ENCODE measurements around the gene MT3. TPM values are rescaled to one million over a fixed set of nuclear protein-coding genes. Genes with fewer than 3 reads are reported as not detected.

MT3 gene
- total and polyA plus RNA-seq, 5 donors from 2014 or later: 1.2 TPM; not detected in 4

DNA sequence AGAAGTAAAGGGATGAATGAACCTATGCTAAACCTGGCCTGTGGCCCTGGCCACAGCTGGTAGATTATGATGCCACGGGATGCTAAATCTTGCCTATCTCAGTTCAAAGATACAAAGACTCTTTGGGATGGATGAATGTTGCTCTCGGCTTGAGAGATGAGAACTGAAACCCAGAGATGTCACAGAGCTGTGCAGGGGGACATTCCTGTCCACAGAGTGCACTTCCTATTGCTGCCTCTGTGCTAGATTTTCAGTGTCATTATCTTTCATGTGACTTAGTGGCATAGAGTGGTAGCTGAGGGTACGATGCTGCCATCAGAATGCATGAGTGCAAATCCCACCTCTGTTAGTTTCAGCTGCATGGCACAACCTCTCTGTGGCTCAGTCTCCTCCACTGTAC lies 40.8 kb downstream of the MT3 start:
- H3K27me3 ChIP-seq (ENCODE audit: control insufficient read depth, insufficient read depth, low read length): peaks cover 15% of the 10 kb centered on the region
- ATAC-seq (ENCODE audit: low read depth in 2 of 2): no peak
- peaks cover 28% of the 10 kb centered on the region for H3K4me1 ChIP-seq (ENCODE audit: control insufficient read depth, insufficient read depth, low read length, poor library complexity, severe bottlenecking)
- H3K27me3 Mint-ChIP-seq: peaks cover 50% of the 10 kb centered on the region
- H3K27ac Mint-ChIP-seq: no peak overlapping the region
- no peaks in the 10 kb centered on the region for H3K36me3 ChIP-seq (ENCODE audit: control insufficient read depth, insufficient read depth, low read length)
- H3K36me3 Mint-ChIP-seq: no peaks in the 10 kb centered on the region
- no peak overlapping the region for H3K4me3 ChIP-seq (ENCODE audit: low read depth, low read length)
- peaks cover 0 to 1% (median 0%) of the 10 kb centered on the region in 7 donors for H3K9me3 Mint-ChIP-seq
- peaks cover 0 to 34% (median 21%) of the 10 kb centered on the region in 4 donors for H3K4me1 Mint-ChIP-seq
- no peak overlapping the region for H3K27ac ChIP-seq (ENCODE audit: insufficient read depth, low read length, poor library complexity, severe bottlenecking)
- DNase-seq: no peak
- no peaks in the 10 kb centered on the region for H3K9me3 ChIP-seq (ENCODE audit: control insufficient read depth in 2 of 2, low read length in 2 of 2)
- H3K4me3 Mint-ChIP-seq: peak overlapping the region in 2 of 4 donors; percentile 6 to 63

DNA sequence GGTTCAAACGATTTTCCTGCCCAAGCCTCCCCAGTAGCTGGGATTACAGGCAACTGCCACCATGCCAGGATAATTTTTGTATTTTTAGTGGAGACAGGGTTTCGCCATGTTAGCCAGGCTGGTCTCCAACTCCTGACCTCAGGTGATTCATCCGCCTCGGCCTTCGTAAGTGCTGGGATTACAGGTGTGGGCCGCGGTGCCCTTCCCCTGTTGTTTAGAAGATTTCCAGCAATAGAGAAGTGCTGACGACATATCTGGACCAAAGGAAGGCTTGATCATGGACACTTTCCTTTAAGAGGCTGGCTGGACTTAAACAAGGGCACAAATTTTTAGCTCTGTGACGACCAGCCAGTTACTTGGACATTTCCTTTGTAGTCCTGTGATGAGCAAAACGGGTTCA lies 41.9 kb downstream of the MT3 start:
- H3K27ac ChIP-seq (ENCODE audit: insufficient read depth, low read length, poor library complexity, severe bottlenecking): no peak overlapping the region
- ATAC-seq (ENCODE audit: low read depth in 2 of 2) (no peak), DNase-seq (no peak)
- H3K36me3 ChIP-seq (ENCODE audit: control insufficient read depth, insufficient read depth, low read length): no peaks in the 10 kb centered on the region
- H3K36me3 Mint-ChIP-seq: no peaks in the 10 kb centered on the region
- peak overlapping the region in 1 of 4 donors; percentile 53 for H3K4me3 Mint-ChIP-seq
- H3K27ac Mint-ChIP-seq: no peak overlapping the region
- H3K27me3 ChIP-seq (ENCODE audit: control insufficient read depth, insufficient read depth, low read length): peaks cover 17% of the 10 kb centered on the region
- H3K4me1 Mint-ChIP-seq: peaks cover 0 to 33% (median 20%) of the 10 kb centered on the region in 4 donors
- no peaks in the 10 kb centered on the region for H3K9me3 ChIP-seq (ENCODE audit: control insufficient read depth in 2 of 2, low read length in 2 of 2)
- H3K4me1 ChIP-seq (ENCODE audit: control insufficient read depth, insufficient read depth, low read length, poor library complexity, severe bottlenecking): peaks cover 26% of the 10 kb centered on the region
- H3K27me3 Mint-ChIP-seq: peaks cover 58% of the 10 kb centered on the region
- H3K9me3 Mint-ChIP-seq: peaks cover 0 to 1% (median 0%) of the 10 kb centered on the region in 7 donors
- H3K4me3 ChIP-seq (ENCODE audit: low read depth, low read length): no peak overlapping the region

DNA sequence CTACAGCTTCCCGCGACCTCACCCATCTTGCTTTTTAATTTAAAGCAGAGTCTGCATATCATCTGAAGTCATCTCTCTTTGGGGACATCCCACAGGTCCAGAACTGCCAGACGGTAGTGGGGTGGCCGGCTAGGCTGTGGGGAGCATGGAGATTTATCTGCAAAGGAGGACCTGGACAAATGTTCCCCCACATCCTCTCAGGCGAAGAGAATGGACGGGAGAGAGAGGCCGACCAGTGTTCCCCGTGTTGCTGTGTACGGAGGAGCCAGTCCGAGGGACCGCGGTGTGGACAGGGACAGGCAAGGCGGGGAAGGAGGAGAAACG lies 42.5 kb downstream of the MT3 start:
- peaks cover 64% of the 10 kb centered on the region for H3K27me3 Mint-ChIP-seq
- DNase-seq: no peak
- H3K36me3 ChIP-seq (ENCODE audit: control insufficient read depth, insufficient read depth, low read length): no peaks in the 10 kb centered on the region
- H3K36me3 Mint-ChIP-seq: no peaks in the 10 kb centered on the region
- H3K27ac Mint-ChIP-seq: peak overlapping the region in 2 of 3 donors; percentile 49 to 69
- H3K4me1 Mint-ChIP-seq: peaks cover 0 to 33% (median 18%) of the 10 kb centered on the region in 4 donors
- peak overlapping the region in 3 of 4 donors; percentile 36 to 86 (median 53) for H3K4me3 Mint-ChIP-seq
- no peak overlapping the region for H3K4me3 ChIP-seq (ENCODE audit: low read depth, low read length)
- H3K4me1 ChIP-seq (ENCODE audit: control insufficient read depth, insufficient read depth, low read length, poor library complexity, severe bottlenecking): peaks cover 20% of the 10 kb centered on the region
- peaks cover 21% of the 10 kb centered on the region for H3K27me3 ChIP-seq (ENCODE audit: control insufficient read depth, insufficient read depth, low read length)
- no peaks in the 10 kb centered on the region for H3K9me3 ChIP-seq (ENCODE audit: control insufficient read depth in 2 of 2, low read length in 2 of 2)
- H3K27ac ChIP-seq (ENCODE audit: insufficient read depth, low read length, poor library complexity, severe bottlenecking): no peak overlapping the region
- ATAC-seq (ENCODE audit: low read depth in 2 of 2): no peak
- peaks cover 0 to 1% (median 0%) of the 10 kb centered on the region in 7 donors for H3K9me3 Mint-ChIP-seq

DNA sequence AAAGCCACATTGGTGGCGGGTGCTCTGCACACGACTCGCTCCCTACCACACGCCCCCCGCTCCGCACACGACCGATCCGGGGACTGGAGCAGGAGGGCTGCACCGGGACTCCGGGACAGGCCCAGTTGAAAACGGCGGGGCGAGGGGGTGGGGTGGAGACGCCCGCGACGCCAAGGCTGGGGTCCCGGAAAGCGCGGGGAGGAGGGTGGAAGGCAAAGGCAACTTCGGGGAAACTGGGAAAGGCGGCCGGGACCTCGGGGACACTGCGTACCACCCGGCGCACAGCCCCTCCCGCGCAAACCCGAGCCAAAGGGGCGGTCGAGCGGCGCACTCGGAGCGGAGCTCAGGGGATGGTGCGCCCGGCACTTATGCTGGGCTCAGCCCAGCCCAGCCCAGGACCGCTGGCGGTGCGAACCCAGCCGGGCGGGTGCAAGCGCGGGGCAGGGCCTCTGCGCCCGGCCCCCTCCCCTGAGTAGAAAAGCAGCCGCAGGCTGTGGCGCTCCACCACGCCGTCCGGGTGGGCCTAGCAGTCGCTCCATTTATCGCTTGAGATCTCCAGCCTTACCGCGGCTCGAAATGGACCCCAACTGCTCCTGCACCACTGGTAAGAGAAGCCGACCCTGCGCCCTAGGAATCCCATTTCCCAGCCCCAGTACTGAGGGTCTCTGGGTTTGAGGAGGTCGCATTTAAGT lies 43.0 kb downstream of the MT3 start, which contains the start of gene MT1M:
Gene MT1M (plus strand): TSS at position 504 of the 692 bp plus-strand sequence. CDS start 73 bp downstream, at position 577.
- Histone ChIP-seq H3K27me3 (ENCODE audit: control insufficient read depth, insufficient read depth, low read length) (peaks cover 24% of the 10 kb centered on the region), H3K36me3 (ENCODE audit: control insufficient read depth, insufficient read depth, low read length) (no peaks in the 10 kb centered on the region), H3K9me3 (ENCODE audit: control insufficient read depth in 2 of 2, low read length in 2 of 2) (no peaks in the 10 kb centered on the region), H3K4me3 (ENCODE audit: low read depth, low read length) (no peak within 1 kb of the TSS), H3K4me1 (ENCODE audit: control insufficient read depth, insufficient read depth, low read length, poor library complexity, severe bottlenecking) (peaks cover 19% of the 10 kb centered on the region), H3K27ac (ENCODE audit: insufficient read depth, low read length, poor library complexity, severe bottlenecking) (no peak within 1 kb of the TSS)
- peaks cover 0 to 37% (median 16%) of the 10 kb centered on the region in 4 donors for H3K4me1 Mint-ChIP-seq
- DNase-seq: no peak
- H3K4me3 Mint-ChIP-seq: peak within 1 kb of the TSS; percentile 36 to 86 (median 53)
- H3K27ac Mint-ChIP-seq: peak within 1 kb of the TSS in 2 of 3 donors; percentile 49 to 69
- peaks cover 0 to 1% (median 0%) of the 10 kb centered on the region in 7 donors for H3K9me3 Mint-ChIP-seq
- peaks cover 69% of the 10 kb centered on the region for H3K27me3 Mint-ChIP-seq
- ATAC-seq (ENCODE audit: low read depth in 2 of 2): peak in 1 of 2 donors; percentile 40
- H3K36me3 Mint-ChIP-seq: no peaks in the 10 kb centered on the region

DNA sequence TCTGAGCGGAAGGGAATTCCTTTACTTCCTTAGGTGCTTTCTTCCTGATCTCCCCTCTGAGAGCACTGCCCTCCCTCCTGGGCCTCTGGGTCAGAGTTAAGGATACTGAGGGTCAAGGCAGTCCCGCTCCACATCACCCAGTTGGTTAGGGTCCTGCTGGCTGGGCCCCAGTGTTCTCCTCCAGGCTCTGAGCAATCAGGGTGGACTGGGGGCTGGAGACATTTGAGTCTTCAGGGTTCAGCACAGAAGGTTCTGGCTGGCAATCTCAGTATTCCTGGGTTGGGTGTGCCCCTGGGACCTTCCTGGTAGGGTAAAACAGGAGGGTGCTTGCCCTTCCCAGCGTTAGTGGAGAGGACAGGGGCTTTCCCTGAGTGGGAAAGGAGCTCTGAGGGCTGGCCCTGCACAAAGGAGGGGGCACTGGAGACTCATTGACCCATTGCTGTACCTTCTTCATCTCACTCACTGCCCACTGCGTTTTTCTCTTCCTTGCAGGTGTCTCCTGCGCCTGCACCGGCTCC lies 43.6 kb downstream of the MT3 start:
- DNase-seq (no peak), ATAC-seq (ENCODE audit: low read depth in 2 of 2) (no peak)
- Histone ChIP-seq H3K36me3 (ENCODE audit: control insufficient read depth, insufficient read depth, low read length) (no peaks in the 10 kb centered on the region), H3K27ac (ENCODE audit: insufficient read depth, low read length, poor library complexity, severe bottlenecking) (no peak overlapping the region), H3K4me3 (ENCODE audit: low read depth, low read length) (no peak overlapping the region), H3K9me3 (ENCODE audit: control insufficient read depth in 2 of 2, low read length in 2 of 2) (no peaks in the 10 kb centered on the region), H3K4me1 (ENCODE audit: control insufficient read depth, insufficient read depth, low read length, poor library complexity, severe bottlenecking) (peaks cover 19% of the 10 kb centered on the region), H3K27me3 (ENCODE audit: control insufficient read depth, insufficient read depth, low read length) (peaks cover 29% of the 10 kb centered on the region)
- no peaks in the 10 kb centered on the region for H3K36me3 Mint-ChIP-seq
- H3K9me3 Mint-ChIP-seq: peaks cover 0 to 1% (median 0%) of the 10 kb centered on the region in 7 donors
- H3K27ac Mint-ChIP-seq: no peak overlapping the region
- peak overlapping the region in 3 of 4 donors; percentile 46 to 66 (median 53) for H3K4me3 Mint-ChIP-seq
- H3K4me1 Mint-ChIP-seq: peaks cover 0 to 43% (median 19%) of the 10 kb centered on the region in 4 donors
- peaks cover 75% of the 10 kb centered on the region for H3K27me3 Mint-ChIP-seq

DNA sequence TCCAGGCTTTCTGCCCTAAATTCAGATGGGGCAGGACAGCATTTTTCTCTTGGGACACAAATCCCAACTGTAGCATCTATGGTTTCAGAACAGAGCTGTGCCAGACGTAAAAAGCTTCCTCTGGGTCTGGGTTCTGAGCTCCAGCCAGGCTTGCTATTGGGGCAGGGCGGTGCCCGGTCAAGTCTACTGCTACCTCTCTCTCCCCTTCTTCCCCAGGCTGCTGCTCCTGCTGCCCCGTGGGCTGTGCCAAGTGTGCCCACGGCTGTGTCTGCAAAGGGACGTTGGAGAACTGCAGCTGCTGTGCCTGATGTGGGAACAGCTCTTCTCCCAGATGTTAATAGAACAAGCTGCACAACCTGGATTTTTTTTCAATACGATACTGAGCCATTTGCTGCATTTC lies 44.2 kb downstream of the MT3 start:
- Mint-ChIP-seq H3K27me3 (peaks cover 81% of the 10 kb centered on the region), H3K36me3 (no peaks in the 10 kb centered on the region), H3K4me1 (peaks cover 0 to 44% (median 21%) of the 10 kb centered on the region in 4 donors), H3K9me3 (peaks cover 0 to 1% (median 0%) of the 10 kb centered on the region in 7 donors), H3K4me3 (peak overlapping the region in 1 of 4 donors; percentile 16), H3K27ac (no peak overlapping the region)
- no peaks in the 10 kb centered on the region for H3K9me3 ChIP-seq (ENCODE audit: control insufficient read depth in 2 of 2, low read length in 2 of 2)
- no peak overlapping the region for H3K27ac ChIP-seq (ENCODE audit: insufficient read depth, low read length, poor library complexity, severe bottlenecking)
- H3K4me1 ChIP-seq (ENCODE audit: control insufficient read depth, insufficient read depth, low read length, poor library complexity, severe bottlenecking): peaks cover 19% of the 10 kb centered on the region
- H3K36me3 ChIP-seq (ENCODE audit: control insufficient read depth, insufficient read depth, low read length): no peaks in the 10 kb centered on the region
- peaks cover 32% of the 10 kb centered on the region for H3K27me3 ChIP-seq (ENCODE audit: control insufficient read depth, insufficient read depth, low read length)
- DNase-seq (no peak), ATAC-seq (ENCODE audit: low read depth in 2 of 2) (no peak)
- H3K4me3 ChIP-seq (ENCODE audit: low read depth, low read length): no peak overlapping the region

DNA sequence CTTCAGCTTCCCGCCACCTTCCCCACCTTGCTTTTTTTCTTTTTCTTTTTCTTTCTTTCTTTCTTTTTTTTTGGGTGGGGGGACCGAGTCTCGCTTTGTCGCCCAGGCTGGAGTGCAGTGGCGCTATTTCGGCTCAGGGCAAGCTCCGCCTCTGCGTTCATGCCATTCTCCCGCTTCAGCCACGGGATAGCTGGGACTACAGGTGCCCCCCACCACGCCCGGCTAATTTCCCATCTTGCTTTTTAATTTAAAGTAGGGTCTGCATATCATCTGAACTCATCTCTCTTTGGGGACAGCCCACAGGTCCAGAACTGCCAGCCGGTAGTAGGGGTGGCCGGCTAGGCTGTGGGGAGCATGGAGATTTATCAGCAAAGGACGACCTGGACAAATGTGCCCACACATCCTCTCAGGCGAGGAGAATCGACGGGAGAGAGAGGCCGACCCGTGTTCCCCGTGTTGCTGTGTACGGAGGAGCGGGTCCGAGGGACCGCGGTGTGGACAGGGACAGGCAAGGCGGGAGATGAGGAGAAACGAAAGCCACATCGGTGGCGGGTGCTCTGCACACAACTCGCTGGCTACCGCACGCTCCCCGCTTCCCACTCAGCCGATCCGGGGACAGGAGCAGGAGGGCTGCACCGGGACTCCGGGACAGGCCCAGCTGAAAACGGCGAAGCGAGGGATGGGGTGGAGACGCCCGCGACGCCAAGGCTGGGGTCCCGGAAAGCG lies 45.5 kb downstream of the MT3 start:
- ATAC-seq (ENCODE audit: low read depth in 2 of 2) (no peak), DNase-seq (no peak)
- Mint-ChIP-seq H3K27ac (peak overlapping the region in 2 of 3 donors; percentile 25 to 45), H3K36me3 (no peaks in the 10 kb centered on the region), H3K4me3 (peak overlapping the region in 3 of 4 donors; percentile 55 to 86 (median 70)), H3K27me3 (peaks cover 89% of the 10 kb centered on the region), H3K9me3 (peaks cover 0 to 1% (median 0%) of the 10 kb centered on the region in 7 donors), H3K4me1 (peaks cover 0 to 39% (median 21%) of the 10 kb centered on the region in 4 donors)
- H3K27ac ChIP-seq (ENCODE audit: insufficient read depth, low read length, poor library complexity, severe bottlenecking): no peak overlapping the region
- H3K36me3 ChIP-seq (ENCODE audit: control insufficient read depth, insufficient read depth, low read length): no peaks in the 10 kb centered on the region
- H3K4me3 ChIP-seq (ENCODE audit: low read depth, low read length): no peak overlapping the region
- no peaks in the 10 kb centered on the region for H3K9me3 ChIP-seq (ENCODE audit: control insufficient read depth in 2 of 2, low read length in 2 of 2)
- H3K27me3 ChIP-seq (ENCODE audit: control insufficient read depth, insufficient read depth, low read length): peaks cover 43% of the 10 kb centered on the region
- H3K4me1 ChIP-seq (ENCODE audit: control insufficient read depth, insufficient read depth, low read length, poor library complexity, severe bottlenecking): peaks cover 19% of the 10 kb centered on the region

All from CD4-positive, CD25-positive, alpha-beta regulatory T cell (primary cell).